Upper lobe of left lung (tissue), 6 donors: ENCODE data around the gene CNDP2. TPM values are rescaled to one million over a fixed set of nuclear protein-coding genes. Genes with fewer than 3 reads are reported as not detected.

ENCODE experiments used
- ATAC-seq, 2 donors: fragments of 200-7000 bp; cut with Tn5 transposase; one replicate each; pipeline ENCODE4 v1.9.1; 2022; ENCODE audit warnings: mild to moderate bottlenecking in 2 of 2, moderate library complexity in 2 of 2; ENCODE audit not compliant: low FRiP score in 2 of 2
- DNase-seq, 2 donors: peaks; one replicate each; pipeline ENCODE4 v3.0.0-alpha.2; 2019 to 2020
- H3K27ac ChIP-seq, 4 donors: fragments of 200-600 bp; sonication (generic); one replicate each; pipeline ENCODE4 v1.5.1; 2016 to 2019
- H3K27me3 ChIP-seq, 4 donors: fragments of 200-600 bp; sonication (generic); one replicate each; pipeline ENCODE4 v1.5.1; 2017 to 2019
- H3K36me3 ChIP-seq, 4 donors: fragments of 200-600 bp; sonication (generic); one replicate each; pipeline ENCODE4 v1.5.1; 2016 to 2019
- H3K4me1 ChIP-seq, 4 donors: fragments of 200-600 bp; sonication (generic); one replicate each; pipeline ENCODE4 v1.5.1; 2018 to 2019
- H3K4me3 ChIP-seq, 4 donors: fragments of 200-600 bp; sonication (generic); one replicate each; pipeline ENCODE4 v1.5.1; 2017 to 2019; ENCODE audit warnings: mild to moderate bottlenecking in 2 of 4, moderate library complexity in 1 of 4
- H3K9me3 ChIP-seq, 4 donors: fragments of 200-600 bp; sonication (generic); one replicate each; pipeline ENCODE4 v1.5.1; 2018 to 2019
- CTCF ChIP-seq, 6 experiments: fragments of 450-650 bp in 4 of 6; fragments of 200-600 bp in 2 of 6; sonication (generic) in 2 of 6; IDR thresholded peaks; one replicate each; pipeline ENCODE4 v1.5.1; 2016 to 2019; ENCODE audit warnings: antibody characterized with exemption in 6 of 6
- EP300 ChIP-seq, 4 donors: sonication (generic); formaldehyde crosslinking; IDR thresholded peaks; one replicate each; pipeline ENCODE4 v1.5.1; 2017; ENCODE audit warnings: antibody characterized with exemption in 4 of 4, control low read depth in 2 of 4
- POLR2A ChIP-seq, 4 donors: fragments of 450-650 bp; IDR thresholded peaks; one replicate each; pipeline ENCODE4 v1.5.1; 2016 to 2017; ENCODE audit warnings: antibody characterized with exemption in 4 of 4, mild to moderate bottlenecking in 2 of 4
- POLR2AphosphoS5 ChIP-seq, 2 donors: sonication (generic); formaldehyde crosslinking; IDR thresholded peaks; one replicate each; pipeline ENCODE4 v1.5.1; 2017; ENCODE audit warnings: antibody characterized with exemption in 2 of 2
- WGBS, 2 donors: methylation state at CpG; one replicate each; pipeline ENCODE4 v1.1.5; 2017 to 2018; 5-methylcytosine and 5-hydroxymethylcytosine counted together
- total RNA-seq, 6 donors: library from RNA; depleted of rRNA in 4 of 6; stranded (reverse); fragments of >200 nt in 4 of 6; gene quantifications; one replicate each; pipeline versions ENCODE4 v1.1.0 to v1.2.1, GENCODE V29; 2016 to 2021
- donor health status: DM: no; HTN: no; CAD: no; lungs with moderate emphysema.
- donor health status: DM: no; HTN: yes; CAD: no; lungs with severe emphysema.

Gene CNDP2
- total RNA-seq, 6 donors from 2014 or later: 147 to 279 (median 196) TPM

GRCh38 chr18:74451148-74451547 is 45.0 kb upstream of the CNDP2 start:
- TF ChIP-seq EP300 (IDR thresholded peaks at IDR 0.05) (no peak), POLR2A (IDR thresholded peaks at IDR 0.05) (no peak), CTCF (IDR thresholded peaks at IDR 0.05) (no peak), POLR2AphosphoS5 (IDR thresholded peaks at IDR 0.05) (no peak)
- no peak overlapping the region for H3K4me3 ChIP-seq
- H3K27me3 ChIP-seq: peaks cover 0 to 9% (median 4%) of the 10 kb centered on the region in 4 donors
- no peaks in the 10 kb centered on the region for H3K36me3 ChIP-seq
- ATAC-seq (no peak), DNase-seq (no peak)
- peaks cover 1 to 2% (median 2%) of the 10 kb centered on the region in 4 donors for H3K4me1 ChIP-seq
- 87 to 95% methylated on average over 11 of the region's 11 CpGs for WGBS, 2 donors
- H3K27ac ChIP-seq: no peak overlapping the region
- no peaks in the 10 kb centered on the region for H3K9me3 ChIP-seq

GRCh38 chr18:74453016-74453566 is 43.1 kb upstream of the CNDP2 start:
- TF ChIP-seq POLR2A (IDR thresholded peaks at IDR 0.05) (no peak), CTCF (IDR thresholded peaks at IDR 0.05) (no peak), EP300 (IDR thresholded peaks at IDR 0.05) (no peak), POLR2AphosphoS5 (IDR thresholded peaks at IDR 0.05) (no peak)
- Histone ChIP-seq H3K27me3 (peaks cover 0 to 26% (median 13%) of the 10 kb centered on the region in 4 donors), H3K4me3 (no peak overlapping the region), H3K4me1 (peaks cover 9 to 17% (median 12%) of the 10 kb centered on the region in 4 donors), H3K36me3 (no peaks in the 10 kb centered on the region), H3K9me3 (no peaks in the 10 kb centered on the region), H3K27ac (no peak overlapping the region)
- DNase-seq: no peak
- ATAC-seq: no peak
- 42 to 70% methylated on average over 6 to 7 of the region's 7 CpGs for WGBS, 2 donors

GRCh38 chr18:74453642-74454198 is 42.4 kb upstream of the CNDP2 start:
- no peak for TF ChIP-seq EP300 (IDR thresholded peaks at IDR 0.05)
- TF ChIP-seq CTCF (IDR thresholded peaks at IDR 0.05): no peak
- no peak for TF ChIP-seq POLR2AphosphoS5 (IDR thresholded peaks at IDR 0.05)
- no peak for TF ChIP-seq POLR2A (IDR thresholded peaks at IDR 0.05)
- Histone ChIP-seq H3K4me1 (peaks cover 9 to 17% (median 12%) of the 10 kb centered on the region in 4 donors), H3K27ac (no peak overlapping the region), H3K36me3 (no peaks in the 10 kb centered on the region), H3K9me3 (no peaks in the 10 kb centered on the region), H3K27me3 (peaks cover 0 to 26% (median 13%) of the 10 kb centered on the region in 4 donors), H3K4me3 (no peak overlapping the region)
- 86 to 90% methylated on average over 6 of the region's 6 CpGs for WGBS, 2 donors
- DNase-seq (no peak), ATAC-seq (no peak)

GRCh38 chr18:74454279-74454751 is 41.8 kb upstream of the CNDP2 start:
- Histone ChIP-seq H3K36me3 (no peaks in the 10 kb centered on the region), H3K4me1 (peaks cover 9 to 17% (median 12%) of the 10 kb centered on the region in 4 donors), H3K27ac (no peak overlapping the region), H3K27me3 (peaks cover 0 to 26% (median 13%) of the 10 kb centered on the region in 4 donors), H3K4me3 (no peak overlapping the region), H3K9me3 (no peaks in the 10 kb centered on the region)
- WGBS, 2 donors: 92 to 94% methylated on average over 4 to 9 of the region's 9 CpGs
- DNase-seq (peak in 1 of 2 donors; percentile 57), ATAC-seq (no peak)
- no peak for TF ChIP-seq CTCF (IDR thresholded peaks at IDR 0.05)
- TF ChIP-seq POLR2AphosphoS5 (IDR thresholded peaks at IDR 0.05): no peak
- no peak for TF ChIP-seq POLR2A (IDR thresholded peaks at IDR 0.05)
- TF ChIP-seq EP300 (IDR thresholded peaks at IDR 0.05): no peak
